IPS-11a (cell line): ENCODE measurements around the gene FEZF1.
A peak's percentile ranks its signal among the peaks of the same experiment; 100 is the strongest.
"Not testable (repeated sequence)": the region's sequence is repeated elsewhere in the genome, so short reads cannot be mapped to it uniquely, and the experiment has no call there.

Source experiments
- H3K4me3 ChIP-seq: one replicate; pipeline ENCODE4 v1.5.1; 2013; ENCODE audit warnings: low read depth, low read length, control low read depth

Gene FEZF1

DNA sequence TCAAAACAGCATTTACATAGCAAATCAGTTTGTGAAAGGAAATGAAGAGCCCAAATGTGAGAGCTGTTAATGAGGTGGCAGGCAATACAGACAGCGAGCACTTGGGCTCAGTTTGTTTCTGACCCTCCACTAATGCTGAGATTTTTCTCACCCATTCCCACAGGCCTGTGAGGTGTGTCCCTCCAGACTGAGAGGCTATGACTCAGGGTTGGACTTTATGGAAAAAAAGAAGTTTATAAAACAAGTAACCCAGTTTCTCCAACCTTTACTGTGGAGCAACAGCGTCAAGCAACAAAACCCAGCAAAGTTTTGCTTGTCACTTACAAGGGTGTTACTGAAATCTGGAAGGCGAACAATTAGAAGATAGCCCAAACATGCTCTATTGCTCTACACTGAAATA lies 4.9 kb upstream of the FEZF1 start:
- no peak overlapping the region for H3K4me3 ChIP-seq

DNA sequence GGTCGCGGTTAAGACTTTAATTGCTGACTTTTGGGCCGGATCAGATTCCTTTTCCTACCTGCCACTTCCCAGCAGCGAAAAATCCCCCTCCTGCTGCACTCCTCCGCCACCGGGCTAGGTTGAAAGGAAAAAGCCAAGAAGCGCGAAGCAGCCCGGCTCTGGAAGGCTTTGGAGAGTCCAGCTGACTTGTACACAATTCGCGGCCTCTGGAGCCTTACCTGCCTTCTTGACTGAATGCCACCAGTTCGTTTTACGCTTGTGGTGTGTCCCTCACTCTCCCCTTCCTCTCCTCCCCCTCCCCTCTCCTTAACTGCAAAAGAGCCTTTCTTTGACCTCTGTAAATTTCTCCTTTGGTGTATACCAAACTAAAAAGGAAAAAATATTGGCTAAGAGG lies 2.7 kb upstream of the FEZF1 start:
- H3K4me3 ChIP-seq = peak overlapping the region; percentile 39

DNA sequence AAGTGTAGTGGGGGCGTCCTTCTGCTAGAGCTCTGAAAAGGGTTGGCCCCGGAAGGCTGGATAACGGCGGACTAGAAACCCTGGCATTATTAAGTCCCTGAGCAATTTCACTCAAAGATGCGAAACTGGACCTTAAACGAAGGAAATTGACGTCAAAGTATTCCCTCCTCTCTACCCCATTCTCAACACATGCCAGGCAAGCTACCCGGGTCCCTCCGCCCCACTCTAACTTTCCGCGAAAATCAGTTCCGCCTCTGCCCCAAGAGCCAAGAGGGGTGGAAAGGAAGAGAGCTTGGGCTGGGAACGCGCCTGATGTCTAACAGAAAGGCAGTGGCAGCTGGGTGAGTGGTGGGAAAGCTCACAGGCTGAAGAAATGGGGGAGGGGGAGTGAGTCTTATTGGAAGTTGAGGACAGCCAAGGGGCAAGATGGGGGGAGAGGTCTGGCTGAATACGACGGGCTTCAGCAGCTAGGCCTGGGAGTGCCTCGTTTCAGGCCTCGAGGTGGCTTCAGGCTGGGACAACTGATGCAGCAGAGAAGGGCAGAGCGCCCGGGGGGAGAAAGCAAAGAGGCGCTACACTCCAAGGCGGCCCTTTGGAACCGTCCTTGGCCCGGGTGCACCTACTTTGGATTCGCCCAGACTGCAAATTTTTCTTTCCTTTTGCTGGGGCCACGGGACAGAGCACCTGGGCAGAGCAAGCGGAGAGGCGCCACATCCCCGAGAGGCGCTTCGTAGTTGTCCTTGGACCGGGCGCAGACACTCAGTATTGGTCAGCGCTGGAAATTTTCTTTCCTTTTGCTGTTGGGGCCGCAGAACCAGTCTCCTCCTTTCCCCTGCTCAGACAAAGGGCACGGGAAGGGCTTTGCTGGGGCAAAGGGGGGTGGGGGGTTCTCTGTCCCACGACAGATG lies 2.0 kb upstream of the FEZF1 start:
- H3K4me3 ChIP-seq = peak overlapping the region; percentile 39

DNA sequence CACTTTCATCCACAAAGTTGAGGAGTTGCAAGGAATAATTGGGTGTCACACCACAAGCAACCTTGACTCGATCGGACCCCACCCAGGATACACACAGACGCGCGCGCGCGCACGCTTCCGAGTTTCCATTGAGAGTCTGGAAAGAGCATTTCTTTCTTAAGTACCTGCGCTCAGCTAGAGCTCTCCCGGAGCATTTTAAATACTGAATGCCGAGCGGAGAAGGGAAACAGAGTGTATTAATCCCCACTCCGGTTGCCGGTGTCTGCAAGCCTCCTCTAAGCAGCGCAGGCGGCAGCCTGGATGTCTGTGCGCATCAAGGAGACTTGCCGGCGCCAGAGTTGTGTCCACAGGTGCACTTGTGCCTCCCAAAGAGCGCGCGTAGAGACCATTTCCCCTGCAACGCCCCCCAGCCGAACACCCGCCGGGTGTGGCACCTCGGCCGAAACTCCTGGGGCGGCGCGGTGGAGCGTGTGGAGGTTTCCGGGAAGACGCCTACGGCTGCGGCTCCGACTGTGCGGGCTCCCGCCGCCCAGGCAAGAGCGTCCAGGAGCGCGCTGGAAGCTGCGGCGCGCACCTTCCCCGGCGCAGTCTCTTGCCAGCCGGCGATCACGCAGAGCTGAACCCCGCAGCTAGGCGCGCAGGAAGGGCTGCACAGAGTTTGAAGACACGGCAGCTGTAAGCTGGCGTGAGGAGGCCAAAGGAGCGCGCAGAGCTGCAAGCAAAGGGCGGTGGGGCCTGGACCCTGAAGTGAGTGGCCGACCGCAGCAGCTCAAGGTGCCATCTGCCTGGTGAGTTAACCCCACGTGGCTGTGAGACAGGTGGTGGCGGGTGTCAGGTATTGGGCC lies 1.1 kb upstream of the FEZF1 start:
- H3K4me3 ChIP-seq = peak overlapping the region; percentile 37

DNA sequence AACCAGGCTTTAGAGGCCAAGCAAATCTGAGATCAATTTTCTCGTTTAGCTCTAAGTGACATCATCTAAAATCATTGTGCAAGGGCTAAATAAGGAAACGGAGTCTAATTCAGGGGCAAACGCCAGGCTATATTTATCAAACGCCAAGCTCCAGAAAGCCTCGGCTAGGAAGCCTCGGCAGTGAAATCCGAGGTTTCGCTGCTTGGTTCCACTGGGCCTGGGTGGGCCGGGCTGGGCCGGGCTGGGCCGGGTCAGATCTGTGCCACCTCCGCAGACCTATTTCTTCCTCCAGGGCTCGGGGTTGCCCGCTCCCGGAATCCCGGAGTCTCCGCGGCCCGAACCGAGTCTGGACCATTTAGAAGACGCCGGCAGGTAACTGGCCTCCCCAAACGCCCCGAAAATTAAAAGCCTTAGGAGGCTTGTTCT lies 459 bp upstream of the FEZF1 start:
- H3K4me3 ChIP-seq = peak overlapping the region; percentile 37

DNA sequence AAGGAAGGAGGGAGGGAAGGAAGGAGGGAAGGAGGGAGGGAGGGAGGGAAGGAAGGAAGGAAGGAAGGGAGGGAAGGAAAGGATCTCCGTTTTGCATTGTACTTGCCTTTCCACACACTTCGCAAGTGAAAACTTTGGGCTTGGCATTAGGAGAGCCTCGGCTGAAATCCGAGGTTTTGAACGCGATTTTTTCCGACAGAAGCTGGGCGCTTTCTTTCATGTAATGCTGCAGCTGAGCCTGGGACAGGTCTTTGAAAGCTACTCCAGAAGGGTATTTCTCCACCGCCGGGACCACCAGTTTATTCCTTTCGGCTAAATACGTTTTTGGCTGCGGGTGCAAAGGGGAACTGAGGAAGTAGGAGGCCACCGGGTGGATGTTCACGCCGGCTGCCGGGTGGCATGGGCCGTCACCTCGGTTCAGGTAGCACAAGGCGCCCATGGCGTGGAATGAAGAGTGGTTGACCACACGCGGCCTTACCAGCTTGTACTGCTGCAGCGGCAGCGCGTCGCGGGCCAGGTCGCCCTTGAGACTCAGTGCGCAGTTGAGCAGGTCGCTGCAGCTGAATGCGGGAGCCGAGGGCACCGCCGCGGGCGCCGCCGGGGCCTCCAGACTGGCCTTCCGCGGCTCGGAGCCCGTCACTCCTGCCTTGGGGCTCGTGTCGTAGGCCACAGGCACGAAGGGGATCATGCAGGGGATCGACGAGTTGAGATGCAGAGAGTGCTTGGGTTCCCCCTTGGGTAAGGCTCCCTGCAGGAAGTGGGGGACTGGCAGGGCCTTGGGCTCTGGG lies 825 bp downstream of the FEZF1 start:
- peak overlapping the region; percentile 48 for H3K4me3 ChIP-seq

DNA sequence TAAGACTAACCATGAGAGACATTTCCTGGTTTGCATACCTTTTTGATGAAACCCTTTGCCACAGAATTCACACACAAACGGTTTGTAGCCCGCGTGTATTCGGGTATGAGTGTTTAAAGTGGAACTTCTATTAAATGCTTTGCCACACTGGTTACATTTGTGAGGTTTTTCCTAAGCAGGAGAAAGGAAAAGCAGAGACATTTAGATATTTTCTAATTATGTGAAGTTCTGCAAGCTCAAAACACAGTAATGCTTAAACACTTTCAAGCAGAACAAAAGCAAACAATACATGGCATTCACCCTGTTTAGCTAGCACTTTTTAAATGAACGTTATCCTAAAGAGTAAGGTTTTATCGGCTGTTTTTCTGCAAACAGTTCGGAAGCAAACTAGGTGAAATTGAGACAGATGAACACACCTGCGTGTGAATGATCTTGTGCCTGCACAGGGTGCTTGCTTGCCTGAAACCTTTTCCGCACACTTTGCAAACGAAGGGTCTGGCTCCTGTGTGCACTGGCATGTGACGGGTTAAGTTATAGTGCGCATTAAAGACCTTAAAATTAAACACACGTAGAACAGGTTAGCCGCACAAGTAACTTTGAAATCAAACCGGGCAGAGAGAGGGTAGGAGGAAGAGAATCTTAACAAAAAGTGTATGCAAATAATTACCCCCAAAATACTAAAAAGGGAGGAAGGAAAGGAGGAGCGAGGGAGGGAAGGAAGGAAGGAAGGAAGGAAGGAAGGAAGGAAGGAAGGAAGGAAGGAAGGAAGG lies 1.6 kb downstream of the FEZF1 start:
- no peak overlapping the region for H3K4me3 ChIP-seq

DNA sequence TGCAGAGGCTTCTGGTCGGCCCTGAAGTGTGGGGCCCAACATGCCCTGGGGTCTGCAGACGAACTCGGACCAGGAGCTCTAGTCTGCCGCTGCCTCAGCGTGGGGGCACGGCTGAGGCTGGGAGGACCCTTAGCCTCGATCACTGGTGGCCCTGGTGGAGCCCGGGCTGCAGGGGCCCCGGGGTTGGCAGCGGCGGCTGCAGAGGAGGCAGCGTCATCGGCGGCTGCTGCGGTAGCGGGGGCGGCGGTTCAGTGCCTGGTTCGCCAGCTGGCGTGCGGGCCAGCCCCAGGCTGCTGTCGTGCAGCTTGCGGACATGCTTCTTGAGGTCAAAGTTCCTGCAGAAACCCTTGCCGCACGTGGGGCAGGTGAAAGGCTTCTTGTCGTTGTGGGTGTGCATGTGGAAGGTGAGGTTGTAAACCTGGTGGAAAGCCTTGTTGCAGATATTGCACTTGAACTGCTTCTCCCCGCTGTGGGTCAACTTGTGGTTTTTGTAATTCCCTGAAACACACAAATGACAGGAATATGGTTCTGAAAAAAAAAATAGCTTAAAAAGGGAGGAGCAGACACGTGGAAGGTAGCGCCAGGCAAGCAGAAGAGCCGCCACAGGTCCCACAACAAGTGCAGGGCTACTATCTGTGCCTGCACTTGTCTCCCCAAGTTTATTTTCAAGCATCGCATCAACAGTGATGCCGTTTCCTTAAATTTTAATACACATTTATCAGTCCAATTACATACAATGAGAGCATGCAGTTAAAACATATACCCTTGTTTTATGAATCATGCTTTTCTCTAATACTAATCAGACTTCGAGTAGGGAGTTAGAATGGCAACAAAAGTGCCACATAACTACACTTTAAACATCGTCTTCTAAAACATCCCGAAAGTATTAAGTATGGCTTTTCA lies 2.4 kb downstream of the FEZF1 start:
- peak overlapping the region; percentile 4 for H3K4me3 ChIP-seq

DNA sequence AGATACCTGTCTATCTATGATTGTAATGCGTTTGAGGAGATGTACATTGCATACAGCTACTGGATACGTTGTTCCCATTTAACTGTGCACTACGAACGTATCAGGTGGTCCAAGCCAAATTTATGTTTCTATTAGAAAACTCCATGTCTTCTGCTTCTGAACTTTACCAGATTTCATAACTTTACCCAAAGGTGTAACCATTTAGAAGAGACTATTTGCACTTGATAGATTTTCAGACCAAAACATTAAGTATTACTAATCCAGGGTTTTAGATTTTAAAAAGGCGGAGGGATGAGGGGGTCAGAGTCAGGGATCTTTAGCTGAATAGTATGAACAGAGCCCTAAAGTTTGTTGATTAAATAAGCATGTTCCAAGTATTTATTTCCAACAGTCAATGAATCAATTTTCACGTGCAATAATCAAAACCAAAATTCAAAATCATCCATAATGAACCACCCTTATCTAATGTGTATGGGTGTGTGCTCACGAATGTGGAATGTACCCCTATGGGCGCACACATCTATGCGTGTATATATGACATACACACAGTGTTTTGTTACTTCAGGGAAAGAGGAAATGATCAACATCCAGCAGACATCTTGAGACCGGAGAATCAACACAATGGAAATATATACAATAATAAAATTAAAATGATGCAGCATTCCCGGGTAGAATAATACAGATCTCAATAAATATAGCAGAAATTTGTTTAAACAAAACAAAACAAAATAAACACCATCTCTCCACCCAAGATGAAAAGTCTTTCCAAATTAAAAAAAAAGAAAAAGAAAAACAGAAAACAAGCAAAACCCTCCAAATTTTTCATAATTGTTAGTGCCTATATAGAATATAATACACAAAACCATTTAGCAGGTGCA lies 3.4 kb downstream of the FEZF1 start:
- no peak overlapping the region for H3K4me3 ChIP-seq

DNA sequence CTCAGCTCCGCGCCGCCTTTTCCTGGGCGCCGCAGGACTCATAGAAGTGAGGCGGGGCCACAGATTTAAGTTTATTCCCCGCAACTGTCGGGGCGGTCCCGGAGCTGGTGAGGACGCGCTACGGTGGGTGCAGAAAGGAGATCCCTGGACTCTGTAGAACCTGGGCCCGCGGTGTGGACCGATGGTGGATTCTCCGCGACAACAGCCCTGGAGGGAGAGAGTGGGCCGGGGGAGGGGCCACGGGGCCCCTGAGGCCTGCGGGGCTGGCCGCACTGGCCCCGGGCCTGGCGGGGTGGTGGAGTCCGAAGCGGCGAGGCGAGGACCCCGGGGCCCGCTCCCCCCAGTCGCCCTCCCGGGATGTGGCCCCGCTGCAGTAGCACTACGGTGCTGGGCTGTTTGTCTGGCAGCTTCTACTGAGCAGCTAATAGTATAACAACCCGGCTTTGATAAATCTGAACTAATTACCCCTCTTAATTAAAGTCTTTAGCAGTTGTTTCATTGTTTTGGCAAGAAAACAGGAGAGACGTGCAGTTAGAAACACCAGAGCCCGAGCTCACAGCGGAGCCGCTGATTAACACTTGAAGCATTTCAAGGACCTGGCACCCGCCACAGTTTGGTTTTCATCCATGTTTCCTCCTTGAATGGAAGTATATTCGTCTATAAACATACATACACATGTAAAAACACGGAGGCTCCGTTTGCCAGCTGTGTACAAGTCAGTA lies 4.2 kb downstream of the FEZF1 start:
- peak overlapping the region; percentile 60 for H3K4me3 ChIP-seq

DNA sequence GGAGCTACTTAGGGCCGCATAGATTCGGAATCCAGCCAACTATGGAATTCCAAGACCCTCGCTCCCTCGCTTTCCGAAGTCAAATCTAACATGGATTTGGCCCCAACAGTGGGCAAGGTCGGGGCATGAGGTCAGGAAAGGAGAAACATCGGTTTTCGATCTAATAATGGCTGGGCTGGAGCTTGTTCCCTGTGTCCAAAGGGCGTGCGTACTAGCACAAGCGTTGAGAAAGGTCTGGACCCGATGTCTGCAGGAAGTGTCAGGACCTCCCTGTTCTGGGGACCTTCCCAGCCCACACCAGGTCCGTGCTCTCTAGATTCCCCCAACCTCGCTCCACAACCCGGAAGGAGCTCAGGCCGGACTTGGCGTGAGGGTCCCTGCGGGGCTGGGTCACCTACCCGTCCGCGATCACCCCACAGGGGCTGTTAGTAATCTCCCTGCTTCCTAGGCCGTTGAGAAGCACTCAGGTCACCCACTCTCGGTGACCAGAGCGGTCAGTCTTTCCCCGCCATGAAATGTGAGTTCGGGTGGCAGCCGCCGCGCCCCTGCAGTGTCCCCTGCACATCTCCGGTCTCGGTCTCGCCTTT lies 4.8 kb downstream of the FEZF1 start:
- H3K4me3 ChIP-seq = peak overlapping the region; percentile 60

DNA sequence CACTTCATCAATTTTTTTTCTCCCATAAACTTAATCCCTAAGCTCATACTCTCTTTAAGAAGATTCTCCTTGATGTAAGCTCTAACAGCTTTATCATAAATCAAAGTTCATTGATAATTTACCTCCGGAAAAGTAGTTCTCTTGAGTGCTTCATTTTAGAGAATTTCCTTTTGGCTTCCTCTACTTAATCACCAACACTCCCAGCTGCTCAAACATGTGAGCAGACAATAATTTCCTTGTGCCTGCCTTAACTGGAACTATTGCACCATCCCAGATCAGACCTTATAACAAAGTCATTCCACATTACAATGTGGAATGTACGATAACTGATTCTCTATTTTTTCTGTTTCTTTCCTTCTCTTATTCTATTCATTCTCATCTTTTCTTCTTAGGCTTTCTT lies 5.9 kb downstream of the FEZF1 start:
- no peak overlapping the region for H3K4me3 ChIP-seq

DNA sequence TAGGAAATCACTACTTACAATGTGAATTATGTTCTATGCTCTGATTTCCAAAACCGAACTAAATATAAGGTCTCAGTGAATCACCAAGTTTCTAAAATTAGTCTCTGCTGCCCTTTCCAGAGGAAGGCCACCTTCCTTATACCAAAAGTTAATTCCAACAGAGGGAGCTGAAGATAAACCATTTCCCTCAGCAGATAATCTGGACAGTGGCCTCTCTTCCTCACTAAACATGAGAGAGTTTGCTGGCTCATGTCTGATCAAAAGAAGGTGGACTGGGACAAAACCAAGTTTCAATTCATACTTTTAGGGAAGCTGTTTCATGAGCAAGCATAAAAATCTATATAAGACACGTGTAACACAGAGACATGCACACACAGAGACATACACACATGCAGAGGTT lies 6.4 kb downstream of the FEZF1 start:
- H3K4me3 ChIP-seq = no peak overlapping the region

DNA sequence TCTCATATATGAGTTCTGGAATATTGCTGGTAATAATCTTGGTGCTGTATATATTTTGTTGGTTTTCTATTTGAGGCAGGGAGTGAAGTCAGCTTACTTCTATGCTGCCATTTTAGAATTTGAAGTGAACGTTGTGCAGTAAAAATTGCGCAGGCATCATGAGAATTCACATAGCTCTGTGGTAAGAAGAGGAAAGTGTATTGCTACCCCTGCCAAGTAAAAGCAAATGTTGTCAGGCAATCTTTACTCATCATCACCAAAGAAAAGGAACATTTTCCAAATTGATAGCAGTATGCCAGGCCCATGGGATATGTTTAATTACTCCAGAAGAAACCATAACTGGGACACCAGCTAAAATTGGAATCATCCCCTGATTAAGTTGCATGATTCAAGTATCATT lies 13.4 kb downstream of the FEZF1 start:
- no peak overlapping the region for H3K4me3 ChIP-seq

DNA sequence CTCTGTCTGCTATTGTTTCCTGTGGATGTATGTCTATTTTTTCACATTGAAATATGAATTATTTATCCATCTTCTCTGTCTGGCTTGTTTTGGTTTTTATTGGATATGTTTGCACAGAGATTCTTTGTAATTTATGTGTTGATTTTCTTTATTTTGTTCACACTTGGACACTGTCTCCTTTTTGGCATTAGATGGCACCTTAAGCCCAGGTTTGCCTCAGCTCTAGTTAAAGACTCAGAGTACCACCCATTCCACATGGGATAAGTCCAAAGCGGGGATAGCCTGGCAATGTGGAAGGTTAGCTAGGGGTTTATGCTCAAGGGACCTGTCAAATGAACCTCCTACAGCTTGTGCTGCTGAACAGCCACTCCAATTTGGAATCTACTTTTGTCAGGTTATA lies 14.1 kb downstream of the FEZF1 start:
- H3K4me3 ChIP-seq = no peak overlapping the region

DNA sequence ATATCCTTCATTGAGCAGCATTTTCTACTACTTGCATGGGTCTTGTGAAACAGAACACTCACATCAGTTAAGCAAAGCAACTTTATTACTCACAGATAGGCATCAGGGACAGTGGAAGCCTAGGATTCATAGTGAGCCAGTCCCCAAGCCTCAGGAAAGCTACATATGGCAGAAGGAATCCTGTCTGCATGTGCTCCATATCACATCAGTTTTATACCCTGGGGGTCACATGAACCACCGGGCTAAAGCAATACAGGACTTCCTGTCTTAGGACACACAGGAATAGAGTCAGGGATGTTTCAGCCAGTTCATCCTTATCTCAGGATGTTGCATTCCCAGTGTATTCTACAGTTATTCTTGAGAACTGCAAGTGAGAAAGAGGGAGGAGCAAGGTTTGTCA lies 15.1 kb downstream of the FEZF1 start:
- no peak overlapping the region for H3K4me3 ChIP-seq

DNA sequence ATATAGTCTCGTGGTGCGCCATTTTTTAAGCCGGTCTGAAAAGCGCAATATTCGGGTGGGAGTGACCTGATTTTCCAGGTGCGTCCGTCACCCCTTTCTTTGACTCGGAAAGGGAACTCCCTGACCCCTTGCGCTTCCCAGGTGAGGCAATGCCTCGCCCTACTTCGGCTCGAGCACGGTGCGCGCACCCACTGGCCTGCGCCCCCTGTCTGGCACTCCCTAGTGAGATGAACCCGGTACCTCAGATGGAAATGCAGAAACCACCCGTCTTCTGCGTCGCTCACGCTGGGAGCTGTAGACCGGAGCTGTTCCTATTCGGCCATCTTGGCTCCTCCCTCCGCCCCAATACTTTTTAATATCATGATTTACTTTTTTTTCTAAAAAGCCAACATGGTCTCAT lies 19.9 kb downstream of the FEZF1 start:
- not testable (repeated sequence) for H3K4me3 ChIP-seq
